Measurements from ENCODE around the gene MYO1E. TPM values are rescaled to one million over a fixed set of nuclear protein-coding genes. Genes with fewer than 3 reads are reported as not detected.

The MYO1E gene
- total and polyA plus RNA-seq, 2 of the 8 experiments (the other 6 are each of a cell fraction or from before 2014, with no cell fraction given) = 19.6 to 142 TPM

DNA sequence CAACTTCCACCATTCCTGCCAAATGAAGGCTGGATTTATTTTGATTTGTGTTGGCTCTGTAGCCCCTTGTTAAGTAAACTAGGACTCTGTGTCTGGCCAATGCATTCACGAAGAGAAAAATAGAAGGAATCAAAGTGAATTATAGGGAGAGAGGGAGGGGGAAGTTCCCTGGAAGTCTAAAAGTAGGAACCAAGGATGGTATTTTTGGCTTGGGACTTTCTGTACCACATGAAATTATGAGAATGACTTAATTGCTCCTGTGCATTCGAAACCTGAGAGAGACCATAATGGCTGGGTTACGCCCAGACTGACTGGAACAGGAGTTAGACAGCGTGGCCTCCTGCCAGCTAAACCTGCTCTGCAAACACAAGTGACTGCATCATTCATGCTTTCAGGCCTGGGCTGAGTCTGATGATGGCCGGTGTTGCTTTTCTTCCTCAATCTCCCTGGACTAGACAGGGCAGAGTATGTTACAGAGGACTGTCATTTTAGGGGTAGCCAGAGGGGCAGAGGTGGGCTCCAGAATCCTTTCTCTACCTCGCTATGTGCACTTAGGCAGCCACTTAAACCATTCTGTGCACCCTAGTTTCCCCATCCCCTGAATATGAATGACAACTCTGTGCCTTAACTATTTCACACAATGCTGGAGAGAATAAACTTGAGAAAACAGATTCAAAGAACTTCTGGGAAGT, 58.9 kb downstream of the MYO1E start (continued):
- TF ChIP-seq, protein P1, sequence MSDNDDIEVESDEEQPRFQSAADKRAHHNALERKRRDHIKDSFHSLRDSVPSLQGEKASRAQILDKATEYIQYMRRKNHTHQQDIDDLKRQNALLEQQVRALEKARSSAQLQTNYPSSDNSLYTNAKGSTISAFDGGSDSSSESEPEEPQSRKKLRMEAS (IDR thresholded peaks at IDR 0.05) = no peak
- TF ChIP-seq CHD2 (IDR thresholded peaks at IDR 0.05; ENCODE audit: low read length) (no peak), BCL11A (IDR thresholded peaks at IDR 0.05; ENCODE audit: low read depth in 2 of 2, low read length in 2 of 2) (no peak), ZNF274 (IDR thresholded peaks at IDR 0.05; ENCODE audit: borderline replicate concordance, extremely low read depth, low read length) (no peak), HDAC6 (IDR thresholded peaks at IDR 0.05; ENCODE audit: low read depth, low read length) (no peak), FOSL1 (IDR thresholded peaks at IDR 0.05; ENCODE audit: insufficient read depth, low read depth, low read length) (no peak), KDM1A (IDR thresholded peaks at IDR 0.05; ENCODE audit: borderline replicate concordance, low read length) (no peak)
